GM04504 (cell line): ENCODE measurements around the gene PAFAH1B1.
"Not testable (repeated sequence)": the region's sequence is repeated elsewhere in the genome, so short reads cannot be mapped to it uniquely, and the experiment has no call there.

ENCODE experiments used
- DNase-seq: peaks from one replicate; pipeline ENCODE4 v3.0.0-alpha.2; 2012; ENCODE audit warnings: low read depth

The PAFAH1B1 gene

GRCh38 chr17:2635675-2636074 is 42.2 kb downstream of the PAFAH1B1 start:
- no peak for DNase-seq

- DNase-seq, result no peak
Observed at GRCh38 chr17:2636169-2636930, 42.9 kb downstream of the PAFAH1B1 start.

- no peak for DNase-seq
Observed at GRCh38 chr17:2637422-2637821, 44.0 kb downstream of the PAFAH1B1 start.

DNA sequence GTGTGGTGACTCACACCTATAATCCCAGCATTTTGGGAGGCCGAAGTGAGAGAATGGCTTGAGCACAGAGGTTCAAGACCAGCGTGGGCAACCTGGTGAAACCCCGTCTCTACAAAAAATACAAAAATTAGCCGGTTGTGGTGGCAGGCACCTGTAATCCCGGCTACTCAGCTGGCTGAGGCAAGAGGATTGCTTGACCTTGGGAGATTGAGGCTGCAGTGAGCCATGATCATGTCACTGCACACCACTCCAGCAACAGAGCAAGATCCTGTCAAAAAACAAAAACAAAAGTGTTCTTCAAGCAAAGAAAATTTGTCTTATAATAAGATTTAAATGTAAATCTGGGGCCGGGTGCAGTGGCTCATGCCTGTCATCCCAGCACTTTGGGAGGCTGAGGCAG is 51.5 kb downstream of the PAFAH1B1 start:
- no peak for DNase-seq

GRCh38 chr17:2647957-2648356 is 54.5 kb downstream of the PAFAH1B1 start:
- DNase-seq, result no peak

- no peak for DNase-seq
Observed at GRCh38 chr17:2649191-2649590, 55.7 kb downstream of the PAFAH1B1 start.

GRCh38 chr17:2652911-2653310 is 59.5 kb downstream of the PAFAH1B1 start:
- DNase-seq, result not testable (repeated sequence)

DNA sequence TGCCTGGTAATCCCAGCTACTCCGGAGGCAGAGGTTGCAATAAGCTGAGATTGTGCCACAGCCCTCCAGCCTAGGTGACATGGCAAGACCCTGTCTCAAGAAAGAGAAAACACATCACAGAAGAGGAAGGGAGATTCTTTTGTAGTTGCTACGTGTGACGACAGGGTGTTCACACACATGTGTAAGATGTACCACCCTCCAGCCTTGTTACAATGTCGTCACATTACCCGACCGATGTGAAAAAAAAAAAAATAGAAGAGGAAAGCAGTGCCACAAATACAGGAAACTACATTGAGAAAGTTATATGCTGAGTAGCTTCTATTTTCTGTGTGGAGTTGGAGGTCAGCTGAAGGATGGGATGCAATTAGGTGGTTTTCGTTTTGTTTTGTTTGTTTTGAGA is 62.1 kb downstream of the PAFAH1B1 start:
- DNase-seq, result no peak

- no peak for DNase-seq
Observed at GRCh38 chr17:2656283-2656682, 62.8 kb downstream of the PAFAH1B1 start.

- peak; percentile 28 for DNase-seq
Observed at GRCh38 chr17:2659337-2659736, 65.9 kb downstream of the PAFAH1B1 start.

DNA sequence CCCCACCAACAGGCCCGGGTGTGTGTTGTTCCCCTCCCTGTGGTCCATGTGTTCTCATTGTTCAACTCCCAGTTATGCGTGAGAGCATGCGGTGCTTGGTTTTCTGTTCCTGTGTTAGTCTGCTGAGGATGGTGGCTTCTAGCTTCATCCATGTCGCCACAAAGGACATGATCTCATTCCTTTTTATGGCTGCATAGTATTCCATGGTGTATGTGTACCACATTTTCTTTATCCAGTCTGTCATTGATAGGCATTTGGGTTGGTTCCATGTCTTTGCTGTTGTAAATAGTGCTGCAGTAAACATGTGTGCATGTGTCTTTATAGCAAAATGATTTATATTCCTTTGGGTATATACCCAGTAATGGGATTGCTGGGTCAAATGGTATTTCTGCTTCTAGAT is 67.0 kb downstream of the PAFAH1B1 start:
- DNase-seq, result not testable (repeated sequence)

- DNase-seq, result no peak
Observed at GRCh38 chr17:2672026-2672425, 78.6 kb downstream of the PAFAH1B1 start.

- DNase-seq, result not testable (repeated sequence)
Observed at GRCh38 chr17:2679247-2679646, 85.8 kb downstream of the PAFAH1B1 start.

- DNase-seq, result no peak
Observed at GRCh38 chr17:2680961-2681360, 87.5 kb downstream of the PAFAH1B1 start.

- no peak for DNase-seq
Observed at GRCh38 chr17:2681650-2682049, 88.2 kb downstream of the PAFAH1B1 start.

- no peak for DNase-seq
Observed at GRCh38 chr17:2682176-2682938, 88.9 kb downstream of the PAFAH1B1 start.

- DNase-seq, result no peak
Observed at GRCh38 chr17:2683912-2684311, 90.5 kb downstream of the PAFAH1B1 start.

- DNase-seq, result no peak
Observed at GRCh38 chr17:2684549-2684948, 91.1 kb downstream of the PAFAH1B1 start.

- DNase-seq, result no peak
Observed at GRCh38 chr17:2685696-2686095, 92.2 kb downstream of the PAFAH1B1 start.

- DNase-seq, result no peak
Observed at GRCh38 chr17:2687074-2687418, 93.6 kb downstream of the PAFAH1B1 start.

- no peak for DNase-seq
Observed at GRCh38 chr17:2688351-2689342, 95.2 kb downstream of the PAFAH1B1 start.

DNA sequence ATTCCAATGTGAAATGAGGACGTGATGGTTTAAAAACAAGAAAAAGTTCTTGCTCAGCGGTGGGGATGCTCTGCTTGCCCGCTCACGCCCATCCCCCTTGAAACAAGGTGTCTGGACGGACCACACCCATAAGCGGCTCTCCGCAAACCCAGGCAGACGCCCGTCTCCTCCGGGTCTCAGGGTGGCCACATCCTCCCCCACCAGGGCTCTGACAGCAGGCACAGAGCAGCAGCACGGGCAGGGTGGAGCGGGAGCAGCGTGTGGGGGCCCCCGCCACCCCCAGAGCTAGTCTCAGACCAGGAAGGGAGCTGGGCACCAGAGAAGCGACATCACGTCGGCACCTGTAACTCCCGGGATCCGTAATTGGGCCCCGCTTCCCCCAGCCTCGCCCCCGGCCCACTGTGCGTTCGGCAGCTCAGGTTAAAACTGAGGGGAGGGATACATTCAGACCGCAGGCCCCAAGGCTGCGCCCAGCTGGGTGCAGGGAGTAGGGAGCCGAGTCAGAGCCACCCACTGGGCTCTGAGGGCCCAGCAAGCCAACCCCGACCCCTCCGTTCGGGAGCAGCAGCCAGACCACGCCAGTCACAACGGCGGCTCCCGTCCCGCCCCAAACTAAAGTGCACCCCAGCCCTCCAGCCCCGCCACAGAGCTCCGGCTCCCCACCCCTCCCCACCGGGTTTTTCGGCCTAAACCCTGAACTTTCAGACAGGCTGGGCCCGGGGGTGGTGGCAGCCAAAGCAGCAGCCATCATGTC is 96.1 kb downstream of the PAFAH1B1 start:
- no peak for DNase-seq
